HEK293 (cell line): ENCODE measurements around the gene SLAMF7.
"Not testable (repeated sequence)": the region's sequence is repeated elsewhere in the genome, so short reads cannot be mapped to it uniquely, and the experiment has no call there.

Experiments used
- CTCF ChIA-PET: fragments of 350-600 bp; formaldehyde crosslinking; extraction: SDS; loops from one replicate; lab custom pipeline; 2021; ENCODE audit warnings: antibody characterized with exemption; lab: Yijun Ruan, JAX
- POLR2A ChIA-PET: fragments of 300-600 bp; formaldehyde crosslinking; extraction: SDS; loops from one replicate; lab custom pipeline; 2020; ENCODE audit warnings: antibody characterized with exemption, inconsistent platforms; lab: Yijun Ruan, JAX
- H3K27ac ChIP-seq: fragments of 200-500 bp; sonication (Bioruptor generic); 2 replicates; pipeline ENCODE4 v1.5.1; 2014; ENCODE audit warnings: low read depth, low read length, control low read depth, inconsistent platforms; ENCODE audit errors: extremely low read depth
- H3K36me3 ChIP-seq, 2 experiments: fragments of 200-500 bp in 1 of 2; sonication (Bioruptor generic) in 1 of 2; 1 replicate in 1 of 2; 2 replicates in 1 of 2; pipeline ENCODE4 v1.5.1; 2014 to 2017; ENCODE audit warnings: inconsistent platforms in 2 of 2, low read length in 2 of 2; ENCODE audit not compliant: control insufficient read depth in 2 of 2, insufficient read depth in 1 of 2
- H3K4me1 ChIP-seq: fragments of 200-500 bp; sonication (Bioruptor generic); 2 replicates; pipeline ENCODE4 v1.5.1; 2014; ENCODE audit warnings: mild to moderate bottlenecking, low read length, inconsistent platforms; ENCODE audit not compliant: control insufficient read depth, insufficient read depth
- H3K4me3 ChIP-seq: 2 replicates; pipeline ENCODE4 v1.5.1; 2011; ENCODE audit warnings: low read depth, mild to moderate bottlenecking, control low read depth, low read length, moderate library complexity
- H3K9me3 ChIP-seq: fragments of 200-500 bp; sonication (Bioruptor generic); 2 replicates; pipeline ENCODE4 v1.5.1; 2014; ENCODE audit warnings: low read depth, low read length, inconsistent platforms; ENCODE audit not compliant: control insufficient read depth, insufficient read depth
- BCL11A ChIP-seq: fragments of 450-650 bp; formaldehyde crosslinking; IDR thresholded peaks from 2 replicates; pipeline ENCODE4 v1.5.1; 2016; ENCODE audit warnings: low read depth, missing biosample characterization, missing genetic modification characterization
- CTCF ChIP-seq: fragments of 450-650 bp; formaldehyde crosslinking; IDR thresholded peaks from 2 replicates; pipeline ENCODE4 v1.5.1; 2016; ENCODE audit warnings: missing biosample characterization, missing genetic modification characterization
- SP2 ChIP-seq: fragments of 450-650 bp; formaldehyde crosslinking; IDR thresholded peaks from 2 replicates; pipeline ENCODE4 v1.5.1; 2016; ENCODE audit warnings: missing biosample characterization, missing genetic modification characterization
- ZNF157 ChIP-seq: fragments of 450-650 bp; formaldehyde crosslinking; IDR thresholded peaks from 2 replicates; pipeline ENCODE4 v1.5.1; 2016; ENCODE audit warnings: missing biosample characterization, missing genetic modification characterization
- ZNF184 ChIP-seq: fragments of 450-650 bp; IDR thresholded peaks from 2 replicates; pipeline ENCODE4 v1.5.1; 2018; ENCODE audit warnings: missing biosample characterization, mild to moderate bottlenecking, missing genetic modification characterization
- ZNF211 ChIP-seq: fragments of 450-650 bp; formaldehyde crosslinking; IDR thresholded peaks from 2 replicates; pipeline ENCODE4 v1.5.1; 2016; ENCODE audit warnings: low read depth, missing biosample characterization, missing genetic modification characterization
- ZNF501 ChIP-seq: fragments of 450-650 bp; formaldehyde crosslinking; IDR thresholded peaks from 2 replicates; pipeline ENCODE4 v1.5.1; 2016; ENCODE audit warnings: missing biosample characterization, missing genetic modification characterization
- ZNF549 ChIP-seq: fragments of 450-650 bp; IDR thresholded peaks from 2 replicates; pipeline ENCODE4 v1.5.1; 2018; ENCODE audit warnings: missing biosample characterization, missing genetic modification characterization, mild to moderate bottlenecking, inconsistent platforms, moderate library complexity
- ZNF660 ChIP-seq: fragments of 450-650 bp; IDR thresholded peaks from 2 replicates; pipeline ENCODE4 v1.5.1; 2018; ENCODE audit warnings: missing biosample characterization, mild to moderate bottlenecking, missing genetic modification characterization
- ZNF701 ChIP-seq: fragments of 450-650 bp; formaldehyde crosslinking; IDR thresholded peaks from 2 replicates; pipeline ENCODE4 v1.5.1; 2016; ENCODE audit warnings: missing biosample characterization, missing genetic modification characterization
- TF ChIP-seq, protein P1 (sequence below): fragments of 450-650 bp; formaldehyde crosslinking; IDR thresholded peaks from 2 replicates; pipeline ENCODE4 v1.5.1; 2016; ENCODE audit warnings: missing biosample characterization, missing genetic modification characterization
- TF ChIP-seq, protein P2 (sequence below): fragments of 450-650 bp; formaldehyde crosslinking; IDR thresholded peaks from 2 replicates; pipeline ENCODE4 v1.5.1; 2016; ENCODE audit warnings: missing biosample characterization, missing genetic modification characterization

SLAMF7 gene

DNA sequence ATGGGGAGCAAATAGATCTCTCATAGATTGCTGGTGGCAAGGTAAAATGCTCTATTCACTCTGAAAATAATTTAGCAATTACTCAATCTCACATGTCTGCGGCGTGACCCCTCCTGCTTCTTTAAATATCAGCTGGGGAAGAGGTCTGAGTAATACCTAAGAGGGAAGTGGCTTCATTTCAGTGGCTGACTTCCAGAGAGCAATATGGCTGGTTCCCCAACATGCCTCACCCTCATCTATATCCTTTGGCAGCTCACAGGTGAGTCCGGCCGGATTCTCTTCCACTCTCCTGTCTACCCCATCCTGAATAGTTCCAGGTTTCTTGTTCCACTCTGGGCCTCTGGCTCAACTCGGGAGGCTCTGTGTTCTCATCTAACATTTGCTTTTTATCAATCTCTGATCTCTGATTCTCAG lies at the start of gene SLAMF7:
Gene SLAMF7 (plus strand): TSS at position 150 of the 414 bp plus-strand sequence. CDS start 55 bp downstream, at position 205.
- POLR2A ChIA-PET: no interaction called here
- no peak within 1 kb of the TSS for H3K4me3 ChIP-seq

GRCh38 chr1:160692390-160692789 lies 46.7 kb upstream of the SLAMF7 start:
- H3K36me3 ChIP-seq, POLR2A ChIA-PET, H3K4me3 ChIP-seq, H3K9me3 ChIP-seq, CTCF ChIA-PET, H3K27ac ChIP-seq, H3K4me1 ChIP-seq: not testable (repeated sequence)
- TF ChIP-seq CTCF (tag by site-specific recombination): 0 out of 2 replicates have a peak, but pooled peaks have one; percentile 33

More for the DNA sequence above, at the start of gene SLAMF7:
- H3K9me3 ChIP-seq: no peaks in the 10 kb centered on the region
- CTCF ChIA-PET: interaction anchor here (1.3 to 2.1 kb wide), 3 partner anchors 9 to 30 kb away, joined by 3 to 8 read pairs (median 5); no protein-coding TSS in a partner anchor
- H3K4me1 ChIP-seq: no peaks in the 10 kb centered on the region
- no peaks in the 10 kb centered on the region for H3K36me3 ChIP-seq
- no peak for TF ChIP-seq ZNF549 (tag by site-specific recombination)
- TF ChIP-seq ZNF701 (tag by site-specific recombination): no peak
- TF ChIP-seq ZNF184 (tag by site-specific recombination): no peak
- TF ChIP-seq ZNF211 (tag by site-specific recombination): no peak
- TF ChIP-seq, protein P1, sequence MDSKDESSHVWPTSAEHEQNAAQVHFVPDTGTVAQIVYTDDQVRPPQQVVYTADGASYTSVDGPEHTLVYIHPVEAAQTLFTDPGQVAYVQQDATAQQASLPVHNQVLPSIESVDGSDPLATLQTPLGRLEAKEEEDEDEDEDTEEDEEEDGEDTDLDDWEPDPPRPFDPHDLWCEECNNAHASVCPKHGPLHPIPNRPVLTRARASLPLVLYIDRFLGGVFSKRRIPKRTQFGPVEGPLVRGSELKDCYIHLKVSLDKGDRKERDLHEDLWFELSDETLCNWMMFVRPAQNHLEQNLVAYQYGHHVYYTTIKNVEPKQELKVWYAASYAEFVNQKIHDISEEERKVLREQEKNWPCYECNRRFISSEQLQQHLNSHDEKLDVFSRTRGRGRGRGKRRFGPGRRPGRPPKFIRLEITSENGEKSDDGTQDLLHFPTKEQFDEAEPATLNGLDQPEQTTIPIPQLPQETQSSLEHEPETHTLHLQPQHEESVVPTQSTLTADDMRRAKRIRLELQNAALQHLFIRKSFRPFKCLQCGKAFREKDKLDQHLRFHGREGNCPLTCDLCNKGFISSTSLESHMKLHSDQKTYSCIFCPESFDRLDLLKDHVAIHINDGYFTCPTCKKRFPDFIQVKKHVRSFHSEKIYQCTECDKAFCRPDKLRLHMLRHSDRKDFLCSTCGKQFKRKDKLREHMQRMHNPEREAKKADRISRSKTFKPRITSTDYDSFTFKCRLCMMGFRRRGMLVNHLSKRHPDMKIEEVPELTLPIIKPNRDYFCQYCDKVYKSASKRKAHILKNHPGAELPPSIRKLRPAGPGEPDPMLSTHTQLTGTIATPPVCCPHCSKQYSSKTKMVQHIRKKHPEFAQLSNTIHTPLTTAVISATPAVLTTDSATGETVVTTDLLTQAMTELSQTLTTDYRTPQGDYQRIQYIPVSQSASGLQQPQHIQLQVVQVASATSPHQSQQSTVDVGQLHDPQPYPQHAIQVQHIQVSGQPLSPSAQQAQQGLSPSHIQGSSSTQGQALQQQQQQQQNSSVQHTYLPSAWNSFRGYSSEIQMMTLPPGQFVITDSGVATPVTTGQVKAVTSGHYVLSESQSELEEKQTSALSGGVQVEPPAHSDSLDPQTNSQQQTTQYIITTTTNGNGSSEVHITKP (tag by site-specific recombination): peak; percentile 37; the same call in 1 of the 2 replicates
- TF ChIP-seq, protein P2, sequence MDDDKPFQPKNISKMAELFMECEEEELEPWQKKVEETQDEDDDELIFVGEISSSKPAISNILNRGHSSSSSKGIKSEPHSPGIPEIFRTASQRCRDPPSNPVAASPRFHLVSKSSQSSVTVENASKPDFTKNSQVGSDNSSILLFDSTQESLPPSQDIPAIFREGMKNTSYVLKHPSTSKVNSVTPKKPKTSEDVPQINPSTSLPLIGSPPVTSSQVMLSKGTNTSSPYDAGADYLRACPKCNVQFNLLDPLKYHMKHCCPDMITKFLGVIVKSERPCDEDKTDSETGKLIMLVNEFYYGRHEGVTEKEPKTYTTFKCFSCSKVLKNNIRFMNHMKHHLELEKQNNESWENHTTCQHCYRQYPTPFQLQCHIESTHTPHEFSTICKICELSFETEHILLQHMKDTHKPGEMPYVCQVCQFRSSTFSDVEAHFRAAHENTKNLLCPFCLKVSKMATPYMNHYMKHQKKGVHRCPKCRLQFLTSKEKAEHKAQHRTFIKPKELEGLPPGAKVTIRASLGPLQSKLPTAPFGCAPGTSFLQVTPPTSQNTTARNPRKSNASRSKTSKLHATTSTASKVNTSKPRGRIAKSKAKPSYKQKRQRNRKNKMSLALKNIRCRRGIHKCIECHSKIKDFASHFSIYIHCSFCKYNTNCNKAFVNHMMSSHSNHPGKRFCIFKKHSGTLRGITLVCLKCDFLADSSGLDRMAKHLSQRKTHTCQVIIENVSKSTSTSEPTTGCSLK (tag by site-specific recombination): no peak
- no peak for TF ChIP-seq ZNF501 (tag by site-specific recombination)
- TF ChIP-seq BCL11A: no peak
- H3K27ac ChIP-seq: no peak within 1 kb of the TSS

GRCh38 chr1:160702100-160702499 lies 36.9 kb upstream of the SLAMF7 start:
- ChIA-PET CTCF (no interaction called here), POLR2A (no interaction called here)
- Histone ChIP-seq H3K4me1 (no peaks in the 10 kb centered on the region), H3K9me3 (no peaks in the 10 kb centered on the region), H3K36me3 (no peaks in the 10 kb centered on the region), H3K4me3 (no peak overlapping the region), H3K27ac (no peak overlapping the region)
- TF ChIP-seq ZNF157 (tag by site-specific recombination) (no peak), ZNF660 (tag by site-specific recombination) (no peak), SP2 (no peak)
